ENCODE results near the gene CLEC4E. TPM values are rescaled to one million over a fixed set of nuclear protein-coding genes. Genes with fewer than 3 reads are reported as not detected.
"Not testable (repeated sequence)": the region's sequence is repeated elsewhere in the genome, so short reads cannot be mapped to it uniquely, and the experiment has no call there.

Gene CLEC4E, protein sequence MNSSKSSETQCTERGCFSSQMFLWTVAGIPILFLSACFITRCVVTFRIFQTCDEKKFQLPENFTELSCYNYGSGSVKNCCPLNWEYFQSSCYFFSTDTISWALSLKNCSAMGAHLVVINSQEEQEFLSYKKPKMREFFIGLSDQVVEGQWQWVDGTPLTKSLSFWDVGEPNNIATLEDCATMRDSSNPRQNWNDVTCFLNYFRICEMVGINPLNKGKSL
- 10 to 100 TPM in 1 of 3 donors, 1 to 10 TPM in 2; 2.0 to 15.5 (median 2.3) TPM for total RNA-seq

DNA sequence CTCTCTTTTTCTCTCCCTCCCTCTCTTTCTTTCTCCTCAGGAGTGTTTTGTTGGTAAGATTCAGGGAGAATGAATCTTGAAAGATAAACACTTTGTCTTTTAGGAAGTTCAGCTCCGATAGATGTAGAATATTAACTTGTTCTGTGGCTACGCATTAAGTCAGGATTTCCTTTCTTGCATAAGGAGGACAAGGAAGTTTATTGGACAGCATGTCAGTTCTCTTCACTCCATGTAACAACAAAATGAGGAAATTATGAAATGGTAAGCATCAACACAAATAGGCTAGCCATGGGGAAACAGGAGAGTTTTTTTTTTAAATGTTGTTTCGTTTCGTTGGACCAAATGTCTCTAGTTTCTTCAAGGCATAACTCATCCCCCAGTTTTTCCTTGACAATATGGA, at the start of gene CLEC4E:
Gene CLEC4E, minus strand, starts transcription at position 75 of the 400 bp plus-strand sequence. CDS start 108 bp downstream, outside the sequence.
- H3K36me3 ChIP-seq; intact Hi-C loops (cut with DNase I; ENCODE audit: low total_unique reads); H3K27me3 ChIP-seq; H3K27ac ChIP-seq; DNase-seq (ENCODE audit: low spot score in 2 of 2); H3K4me1 ChIP-seq; H3K9me3 ChIP-seq: not testable (repeated sequence)
- H3K4me3 ChIP-seq = peak within 1 kb of the TSS in 1 of 3 donors; percentile 20

DNA sequence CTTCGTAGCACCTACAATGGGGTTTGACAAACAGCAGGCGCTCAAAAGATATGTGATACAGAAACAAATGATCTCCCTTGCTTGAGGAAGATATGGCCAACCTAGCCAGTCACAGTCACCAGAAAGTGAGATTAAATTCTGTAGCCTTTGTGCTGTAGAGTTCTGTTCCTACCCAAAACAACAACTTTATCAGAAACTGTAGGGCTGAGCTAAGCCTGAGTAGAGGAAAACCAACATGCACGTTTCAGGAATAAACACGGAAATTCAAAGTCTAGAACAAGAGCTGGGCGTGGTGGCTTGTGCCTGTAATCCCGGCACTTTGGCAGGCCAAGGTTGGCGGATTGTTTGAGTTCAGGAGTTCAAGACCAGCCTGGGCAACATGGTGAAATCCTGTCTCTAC, 49.0 kb upstream of the CLEC4E start:
- H3K27me3 ChIP-seq = no peaks in the 10 kb centered on the region
- H3K36me3 ChIP-seq = no peaks in the 10 kb centered on the region
- TF ChIP-seq POLR2A (IDR thresholded peaks at IDR 0.05) (no peak), POLR2AphosphoS5 (IDR thresholded peaks at IDR 0.05) (no peak)
- TF ChIP-seq, protein P1, sequence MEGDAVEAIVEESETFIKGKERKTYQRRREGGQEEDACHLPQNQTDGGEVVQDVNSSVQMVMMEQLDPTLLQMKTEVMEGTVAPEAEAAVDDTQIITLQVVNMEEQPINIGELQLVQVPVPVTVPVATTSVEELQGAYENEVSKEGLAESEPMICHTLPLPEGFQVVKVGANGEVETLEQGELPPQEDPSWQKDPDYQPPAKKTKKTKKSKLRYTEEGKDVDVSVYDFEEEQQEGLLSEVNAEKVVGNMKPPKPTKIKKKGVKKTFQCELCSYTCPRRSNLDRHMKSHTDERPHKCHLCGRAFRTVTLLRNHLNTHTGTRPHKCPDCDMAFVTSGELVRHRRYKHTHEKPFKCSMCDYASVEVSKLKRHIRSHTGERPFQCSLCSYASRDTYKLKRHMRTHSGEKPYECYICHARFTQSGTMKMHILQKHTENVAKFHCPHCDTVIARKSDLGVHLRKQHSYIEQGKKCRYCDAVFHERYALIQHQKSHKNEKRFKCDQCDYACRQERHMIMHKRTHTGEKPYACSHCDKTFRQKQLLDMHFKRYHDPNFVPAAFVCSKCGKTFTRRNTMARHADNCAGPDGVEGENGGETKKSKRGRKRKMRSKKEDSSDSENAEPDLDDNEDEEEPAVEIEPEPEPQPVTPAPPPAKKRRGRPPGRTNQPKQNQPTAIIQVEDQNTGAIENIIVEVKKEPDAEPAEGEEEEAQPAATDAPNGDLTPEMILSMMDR (IDR thresholded peaks at IDR 0.05) = no peak
- no peak overlapping the region for H3K27ac ChIP-seq
- no peak for DNase-seq (ENCODE audit: low spot score in 2 of 2)
- H3K4me1 ChIP-seq = no peaks in the 10 kb centered on the region
- intact Hi-C loops (cut with DNase I; ENCODE audit: low total_unique reads) = no loop called here
- no peak overlapping the region for H3K4me3 ChIP-seq
- no peaks in the 10 kb centered on the region for H3K9me3 ChIP-seq

DNA sequence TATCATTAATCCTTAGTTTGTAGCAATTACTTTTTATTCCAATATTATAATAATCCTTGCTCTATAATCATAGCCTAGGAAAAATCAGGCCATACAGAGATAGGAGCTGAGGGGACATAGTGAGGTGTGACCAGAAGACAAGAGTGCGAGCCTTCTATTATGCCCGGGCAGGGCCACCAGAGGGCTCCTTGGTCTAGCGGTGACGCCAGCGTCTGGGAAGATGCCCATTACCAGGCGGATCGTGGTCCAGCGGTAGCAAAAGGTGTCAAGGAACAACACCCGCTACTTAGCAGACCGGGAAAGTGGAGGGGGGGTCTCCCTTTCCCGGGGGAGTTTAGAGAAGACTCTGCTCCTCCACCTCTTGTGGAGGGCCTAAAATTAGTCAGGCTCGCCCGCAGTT, 43.8 kb upstream of the CLEC4E start:
- DNase-seq (ENCODE audit: low spot score in 2 of 2); intact Hi-C loops (cut with DNase I; ENCODE audit: low total_unique reads); H3K4me1 ChIP-seq: not testable (repeated sequence)

DNA sequence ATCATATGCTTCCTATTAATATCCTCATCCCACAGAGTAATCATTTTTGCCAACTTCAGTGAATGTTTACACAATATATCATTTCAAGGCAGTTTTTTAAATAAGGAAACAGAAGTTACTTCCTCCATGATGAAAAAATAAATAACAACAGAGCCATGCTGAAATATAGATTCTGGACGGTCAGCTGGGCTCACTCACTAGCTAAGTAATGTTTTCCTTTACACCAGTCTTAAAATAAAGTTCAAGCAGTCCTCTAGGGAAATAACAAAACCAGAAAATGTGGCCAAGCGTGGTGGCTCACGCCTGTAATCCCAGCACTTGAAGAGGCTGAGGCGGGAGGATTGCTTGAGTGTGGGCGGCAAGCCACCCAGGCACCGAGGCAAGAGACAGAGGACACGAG, 43.3 kb upstream of the CLEC4E start:
- no peaks in the 10 kb centered on the region for H3K36me3 ChIP-seq
- no peak overlapping the region for H3K27ac ChIP-seq
- no peaks in the 10 kb centered on the region for H3K9me3 ChIP-seq
- no peak for DNase-seq (ENCODE audit: low spot score in 2 of 2)
- no peaks in the 10 kb centered on the region for H3K27me3 ChIP-seq
- H3K4me3 ChIP-seq = no peak overlapping the region
- no peak for TF ChIP-seq POLR2AphosphoS5 (IDR thresholded peaks at IDR 0.05)
- TF ChIP-seq, protein P1 (IDR thresholded peaks at IDR 0.05) = no peak
- TF ChIP-seq POLR2A (IDR thresholded peaks at IDR 0.05) = no peak
- no peaks in the 10 kb centered on the region for H3K4me1 ChIP-seq
- intact Hi-C loops (cut with DNase I; ENCODE audit: low total_unique reads) = no loop called here

More for the DNA sequence above, 43.8 kb upstream of the CLEC4E start:
- not testable (repeated sequence) for H3K27me3 ChIP-seq, H3K9me3 ChIP-seq, H3K4me3 ChIP-seq, H3K27ac ChIP-seq, H3K36me3 ChIP-seq

DNA sequence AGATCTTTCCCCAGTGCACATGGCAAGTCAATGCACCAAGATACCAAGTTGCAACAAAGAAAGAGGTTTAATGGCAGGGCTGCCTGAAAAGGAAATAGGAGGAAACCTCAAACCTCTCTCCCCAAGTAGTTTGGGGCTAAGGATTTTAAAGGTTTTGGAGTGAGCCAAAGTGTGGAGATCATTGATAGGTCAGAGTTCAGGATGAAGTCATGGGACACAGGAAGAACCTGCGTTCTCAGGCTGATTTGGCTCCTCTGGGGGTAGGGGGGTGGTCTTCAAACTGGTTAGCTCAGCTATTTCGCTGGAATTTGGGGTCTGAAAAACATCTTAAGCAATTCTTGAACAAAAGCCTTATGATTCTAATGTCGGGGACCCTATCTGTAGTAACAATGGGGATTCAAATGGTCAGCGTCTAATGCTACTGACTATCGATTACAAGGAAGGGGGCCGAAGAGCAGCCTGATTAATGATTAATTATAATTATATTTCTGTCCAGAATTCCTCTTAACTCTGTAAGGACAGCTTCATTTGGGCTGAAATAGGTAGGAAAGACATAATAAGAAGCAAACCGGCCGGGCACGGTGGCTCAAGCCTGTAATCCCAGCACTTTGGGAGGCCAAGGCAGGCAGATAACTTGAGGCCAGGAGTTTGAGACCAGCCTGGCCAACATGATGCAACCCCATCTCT, 40.5 kb upstream of the CLEC4E start:
- Histone ChIP-seq H3K9me3 (no peaks in the 10 kb centered on the region), H3K4me1 (no peaks in the 10 kb centered on the region), H3K36me3 (no peaks in the 10 kb centered on the region), H3K27ac (no peak overlapping the region), H3K27me3 (no peaks in the 10 kb centered on the region), H3K4me3 (no peak overlapping the region)
- DNase-seq (ENCODE audit: low spot score in 2 of 2) = no peak
- intact Hi-C loops (cut with DNase I; ENCODE audit: low total_unique reads) = no loop called here
- no peak for TF ChIP-seq POLR2A (IDR thresholded peaks at IDR 0.05)
- no peak for TF ChIP-seq POLR2AphosphoS5 (IDR thresholded peaks at IDR 0.05)
- TF ChIP-seq, protein P1 (IDR thresholded peaks at IDR 0.05) = no peak

DNA sequence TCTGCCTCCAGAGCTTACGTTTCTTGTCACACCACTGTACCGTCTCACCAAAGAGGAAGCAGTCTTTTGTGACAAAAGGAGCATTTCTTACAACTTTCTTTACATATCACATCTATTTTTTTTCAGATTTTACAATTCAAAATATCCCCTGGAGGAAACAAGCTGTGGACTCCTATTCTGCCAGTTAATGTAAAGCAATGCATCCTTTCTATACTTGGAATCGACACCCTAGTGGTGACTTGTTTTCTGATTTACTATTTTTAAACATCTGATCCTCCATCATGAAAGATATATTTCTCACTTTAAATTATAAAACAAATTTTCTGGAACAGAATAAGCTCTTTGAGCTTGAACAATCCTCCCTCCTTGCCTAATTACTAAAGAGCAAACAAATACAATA, 37.2 kb upstream of the CLEC4E start:
- intact Hi-C loops (cut with DNase I; ENCODE audit: low total_unique reads) = no loop called here
- no peaks in the 10 kb centered on the region for H3K9me3 ChIP-seq
- TF ChIP-seq POLR2AphosphoS5 (IDR thresholded peaks at IDR 0.05) (no peak), POLR2A (IDR thresholded peaks at IDR 0.05) (no peak)
- TF ChIP-seq, protein P1 (IDR thresholded peaks at IDR 0.05) = no peak

More for the DNA sequence above, 37.2 kb upstream of the CLEC4E start:
- Histone ChIP-seq H3K4me3 (no peak overlapping the region), H3K27me3 (no peaks in the 10 kb centered on the region), H3K27ac (no peak overlapping the region), H3K36me3 (no peaks in the 10 kb centered on the region), H3K4me1 (no peaks in the 10 kb centered on the region)
- DNase-seq (ENCODE audit: low spot score in 2 of 2) = no peak
